ENCODE measurements around the gene PABPC1L. TPM values are rescaled to one million over a fixed set of nuclear protein-coding genes. Genes with fewer than 3 reads are reported as not detected.
"Not testable (repeated sequence)": the region's sequence is repeated elsewhere in the genome, so short reads cannot be mapped to it uniquely, and the experiment has no call there.

PABPC1L gene
- total RNA-seq = 100 to 1,000 TPM in 1 of 2 donors, 10 to 100 TPM in 1; 58.2 to 113 TPM

DNA sequence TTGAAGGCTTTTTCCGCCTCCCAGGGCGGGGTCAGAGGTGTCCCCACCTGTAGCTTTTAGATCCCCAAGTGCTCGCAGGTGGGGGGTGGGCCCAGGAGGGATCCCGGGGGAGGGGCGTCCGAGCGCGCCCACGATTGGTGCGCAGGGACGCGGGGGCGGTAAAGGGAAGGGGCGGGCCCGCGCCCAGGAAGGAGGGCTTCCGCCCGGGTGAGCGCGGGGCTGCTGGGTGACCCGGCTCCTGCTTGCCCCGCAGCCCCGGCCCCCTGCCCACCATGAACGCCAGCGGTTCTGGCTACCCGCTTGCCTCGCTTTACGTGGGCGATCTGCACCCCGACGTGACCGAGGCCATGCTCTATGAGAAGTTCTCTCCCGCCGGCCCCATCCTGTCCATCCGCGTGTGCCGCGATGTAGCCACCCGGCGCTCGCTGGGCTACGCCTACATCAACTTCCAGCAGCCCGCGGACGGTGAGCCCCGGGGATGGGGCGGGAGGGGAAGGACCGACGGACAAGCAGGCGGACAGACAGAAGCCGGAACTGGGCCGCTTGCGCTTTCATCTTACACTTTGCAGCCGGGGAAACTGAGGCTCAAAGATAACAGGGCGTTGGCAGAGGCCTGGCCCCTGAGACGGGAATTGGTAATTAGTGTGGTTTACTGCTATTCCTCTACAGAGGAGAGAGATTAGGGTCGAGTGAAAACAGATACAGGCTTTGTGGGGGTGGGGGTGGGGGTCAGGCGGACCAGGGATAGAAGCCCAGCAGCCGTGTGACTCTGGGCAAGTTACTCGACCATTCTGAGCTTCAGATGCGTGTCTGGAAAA lies at the start of gene PABPC1L:
PABPC1L (plus strand) TSS at position 189 of the 818 bp plus-strand sequence; CDS start at position 273, 84 bp downstream.
- DNase-seq (ENCODE audit: low spot score) (peak; percentile 86), ATAC-seq (peak; percentile 95 to 96)
- peak within 1 kb of the TSS; percentile 85 for H3K4me3 Mint-ChIP-seq
- H3K9me3 Mint-ChIP-seq = no peaks in the 10 kb centered on the region
- H3K27me3 Mint-ChIP-seq = no peaks in the 10 kb centered on the region
- peak within 1 kb of the TSS; percentile 47 to 57 for H3K27ac Mint-ChIP-seq
- H3K36me3 Mint-ChIP-seq = peaks cover 10% of the 10 kb centered on the region
- H3K4me1 Mint-ChIP-seq (ENCODE audit: low read depth in 2 of 2) = peaks cover 19 to 25% of the 10 kb centered on the region in 2 donors

- Mint-ChIP-seq H3K4me1 (ENCODE audit: low read depth in 2 of 2) (peaks cover 6 to 10% of the 10 kb centered on the region in 2 donors), H3K27me3 (peaks cover 1 to 7% of the 10 kb centered on the region in 2 donors), H3K36me3 (no peaks in the 10 kb centered on the region), H3K4me3 (no peak overlapping the region), H3K27ac (no peak overlapping the region), H3K9me3 (no peaks in the 10 kb centered on the region)
- DNase-seq (ENCODE audit: low spot score) = no peak
- ATAC-seq = no peak
Observed at GRCh38 chr20:44861531-44862006, 48.3 kb upstream of the PABPC1L start.

DNA sequence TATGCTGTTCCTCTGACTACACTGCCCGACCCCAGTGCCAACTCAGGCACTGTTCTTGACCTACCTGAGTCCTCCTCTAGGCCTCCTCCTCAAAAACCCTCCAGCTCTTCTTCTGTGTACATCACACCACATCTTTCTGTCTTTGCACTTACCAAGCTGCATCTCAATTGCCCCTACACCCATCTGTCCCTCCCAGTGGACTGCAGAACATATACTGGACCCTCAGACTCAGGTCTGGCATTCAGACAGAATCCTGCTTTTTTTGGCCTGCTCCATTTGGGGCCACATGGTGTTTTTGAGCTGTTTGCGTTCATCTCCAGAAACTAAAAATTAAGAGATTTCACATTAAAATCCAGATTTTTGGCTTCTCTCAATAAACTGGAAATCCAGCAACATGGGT lies 47.6 kb upstream of the PABPC1L start:
- DNase-seq (ENCODE audit: low spot score) (no peak), ATAC-seq (no peak)
- no peak overlapping the region for H3K27ac Mint-ChIP-seq
- H3K4me1 Mint-ChIP-seq (ENCODE audit: low read depth in 2 of 2) = peaks cover 8 to 15% of the 10 kb centered on the region in 2 donors
- peaks cover 3 to 7% of the 10 kb centered on the region in 2 donors for H3K27me3 Mint-ChIP-seq
- H3K36me3 Mint-ChIP-seq = no peaks in the 10 kb centered on the region
- no peaks in the 10 kb centered on the region for H3K9me3 Mint-ChIP-seq
- H3K4me3 Mint-ChIP-seq = no peak overlapping the region

DNA sequence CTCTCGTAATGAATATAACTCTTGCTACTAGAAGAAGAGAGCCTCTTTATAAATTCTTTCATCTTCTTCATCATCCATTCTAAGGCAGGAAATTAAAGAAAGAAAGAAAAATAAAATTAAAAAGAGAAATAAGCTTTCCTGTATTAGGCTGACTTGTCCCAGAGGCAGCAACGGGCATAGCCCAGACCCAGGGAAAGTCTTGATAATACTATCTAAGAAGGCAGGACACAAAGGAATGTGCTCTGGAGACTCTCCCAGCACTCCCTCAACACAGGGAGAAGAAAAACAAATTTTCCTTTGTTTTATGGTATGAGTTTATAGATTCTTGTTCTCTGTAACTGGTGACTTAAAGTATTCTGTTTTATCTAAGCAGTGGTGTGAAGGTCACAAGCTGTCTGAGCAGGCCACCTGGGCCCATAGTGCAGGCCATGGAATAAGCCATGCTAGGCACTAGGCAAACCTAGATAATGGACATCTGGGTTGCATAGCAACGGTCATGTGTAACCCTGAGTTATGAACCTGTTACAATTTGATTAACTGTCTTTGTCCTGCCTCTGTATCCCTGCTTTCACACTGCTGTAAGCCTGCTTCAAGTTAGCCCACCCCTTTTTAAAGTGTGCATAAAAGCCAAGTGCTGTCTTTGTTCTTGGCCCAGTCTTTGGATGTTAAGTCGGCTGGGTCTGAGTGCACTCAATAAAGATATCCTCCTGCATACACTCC lies 46.3 kb upstream of the PABPC1L start:
- not testable (repeated sequence) for H3K27ac Mint-ChIP-seq; H3K27me3 Mint-ChIP-seq; ATAC-seq; H3K36me3 Mint-ChIP-seq; H3K9me3 Mint-ChIP-seq; H3K4me3 Mint-ChIP-seq; DNase-seq (ENCODE audit: low spot score)
- H3K4me1 Mint-ChIP-seq (ENCODE audit: low read depth in 2 of 2) = peaks cover 9 to 21% of the 10 kb centered on the region in 2 donors

GRCh38 chr20:44864493-44864892 lies 45.4 kb upstream of the PABPC1L start:
- H3K27me3 Mint-ChIP-seq; ATAC-seq; DNase-seq (ENCODE audit: low spot score); H3K27ac Mint-ChIP-seq; H3K4me3 Mint-ChIP-seq; H3K9me3 Mint-ChIP-seq; H3K36me3 Mint-ChIP-seq: not testable (repeated sequence)
- peaks cover 4 to 15% of the 10 kb centered on the region in 2 donors for H3K4me1 Mint-ChIP-seq (ENCODE audit: low read depth in 2 of 2)

- no peak for ATAC-seq
Observed at GRCh38 chr20:44866703-44867335, 43.0 kb upstream of the PABPC1L start.

DNA sequence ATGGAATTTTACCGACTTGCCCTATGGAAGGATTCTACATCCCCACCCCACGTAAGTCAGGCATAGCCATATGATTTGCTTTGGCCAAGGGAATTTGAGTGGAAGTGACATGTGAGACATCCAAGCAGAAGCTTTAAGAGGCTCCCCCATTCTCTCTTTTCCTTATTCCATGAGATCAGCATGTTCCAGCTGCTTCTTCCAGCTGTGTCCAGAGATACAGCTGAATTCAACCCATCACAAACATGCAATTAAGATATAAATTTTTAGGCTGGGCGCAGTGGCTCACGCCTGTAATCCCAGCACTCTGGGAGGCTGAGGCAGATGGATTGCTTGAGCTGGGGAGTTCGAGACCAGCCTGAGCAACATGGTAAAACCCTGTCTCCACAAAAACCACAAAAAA lies 40.4 kb upstream of the PABPC1L start:
- peaks cover 9 to 11% of the 10 kb centered on the region in 2 donors for H3K27me3 Mint-ChIP-seq
- no peaks in the 10 kb centered on the region for H3K9me3 Mint-ChIP-seq
- no peak overlapping the region for H3K27ac Mint-ChIP-seq
- H3K4me1 Mint-ChIP-seq (ENCODE audit: low read depth in 2 of 2) = peaks cover 4 to 15% of the 10 kb centered on the region in 2 donors
- no peak for DNase-seq (ENCODE audit: low spot score)
- no peak overlapping the region for H3K4me3 Mint-ChIP-seq
- no peak for ATAC-seq
- no peaks in the 10 kb centered on the region for H3K36me3 Mint-ChIP-seq

More at GRCh38 chr20:44866703-44867335, 43.0 kb upstream of the PABPC1L start:
- no peaks in the 10 kb centered on the region for H3K36me3 Mint-ChIP-seq
- H3K4me1 Mint-ChIP-seq (ENCODE audit: low read depth in 2 of 2) = peaks cover 4 to 15% of the 10 kb centered on the region in 2 donors
- no peak for DNase-seq (ENCODE audit: low spot score)
- peak overlapping the region; percentile 65 for H3K4me3 Mint-ChIP-seq
- no peaks in the 10 kb centered on the region for H3K9me3 Mint-ChIP-seq
- no peak overlapping the region for H3K27ac Mint-ChIP-seq
- H3K27me3 Mint-ChIP-seq = peaks cover 9 to 11% of the 10 kb centered on the region in 2 donors

GRCh38 chr20:44882360-44882759 lies 27.5 kb upstream of the PABPC1L start:
- peaks cover 18 to 26% of the 10 kb centered on the region in 2 donors for H3K4me1 Mint-ChIP-seq (ENCODE audit: low read depth in 2 of 2)
- ATAC-seq; H3K27me3 Mint-ChIP-seq; H3K36me3 Mint-ChIP-seq; DNase-seq (ENCODE audit: low spot score); H3K9me3 Mint-ChIP-seq; H3K27ac Mint-ChIP-seq; H3K4me3 Mint-ChIP-seq: not testable (repeated sequence)

- no peak overlapping the region for H3K4me3 Mint-ChIP-seq
- ATAC-seq (no peak), DNase-seq (ENCODE audit: low spot score) (no peak)
- H3K9me3 Mint-ChIP-seq = no peaks in the 10 kb centered on the region
- H3K36me3 Mint-ChIP-seq = no peaks in the 10 kb centered on the region
- H3K27ac Mint-ChIP-seq = peak overlapping the region; percentile 92 to 95
- H3K4me1 Mint-ChIP-seq (ENCODE audit: low read depth in 2 of 2) = peaks cover 28 to 34% of the 10 kb centered on the region in 2 donors
- peaks cover 0 to 3% of the 10 kb centered on the region in 2 donors for H3K27me3 Mint-ChIP-seq
Observed at GRCh38 chr20:44883214-44883902, 26.5 kb upstream of the PABPC1L start.

GRCh38 chr20:44884907-44885391 lies 24.9 kb upstream of the PABPC1L start:
- H3K36me3 Mint-ChIP-seq = no peaks in the 10 kb centered on the region
- no peaks in the 10 kb centered on the region for H3K9me3 Mint-ChIP-seq
- DNase-seq (ENCODE audit: low spot score) (no peak), ATAC-seq (no peak)
- peak overlapping the region; percentile 92 to 95 for H3K27ac Mint-ChIP-seq
- peak overlapping the region; percentile 97 for H3K4me3 Mint-ChIP-seq
- peaks cover 44 to 48% of the 10 kb centered on the region in 2 donors for H3K4me1 Mint-ChIP-seq (ENCODE audit: low read depth in 2 of 2)
- H3K27me3 Mint-ChIP-seq = no peaks in the 10 kb centered on the region

- Mint-ChIP-seq H3K27me3 (no peaks in the 10 kb centered on the region), H3K9me3 (no peaks in the 10 kb centered on the region), H3K4me3 (peak within 1 kb of the TSS; percentile 97), H3K36me3 (no peaks in the 10 kb centered on the region), H3K4me1 (ENCODE audit: low read depth in 2 of 2) (peaks cover 46 to 50% of the 10 kb centered on the region in 2 donors), H3K27ac (peak within 1 kb of the TSS; percentile 92 to 95)
- DNase-seq (ENCODE audit: low spot score) = peak; percentile 99
- peak; percentile 99 for ATAC-seq
Observed at GRCh38 chr20:44885392-44886265, 24.2 kb upstream of the PABPC1L start, which contains the start of gene YWHAB. Gene YWHAB (plus strand): TSS chr20:44885705. CDS start chr20:44901534, 15,829 bp downstream.

GRCh38 chr20:44886266-44886651 lies 23.6 kb upstream of the PABPC1L start:
- peak overlapping the region; percentile 97 for H3K4me3 Mint-ChIP-seq
- H3K27ac Mint-ChIP-seq = peak overlapping the region; percentile 92 to 95
- DNase-seq (ENCODE audit: low spot score) = no peak
- H3K27me3 Mint-ChIP-seq = no peaks in the 10 kb centered on the region
- ATAC-seq = no peak
- peaks cover 46 to 54% of the 10 kb centered on the region in 2 donors for H3K4me1 Mint-ChIP-seq (ENCODE audit: low read depth in 2 of 2)
- no peaks in the 10 kb centered on the region for H3K36me3 Mint-ChIP-seq
- H3K9me3 Mint-ChIP-seq = no peaks in the 10 kb centered on the region
